Astrocyte (in vitro differentiated cells and primary cell): ENCODE results near the gene HEATR3.

Experiments
- EZH2 ChIP-seq: IDR thresholded peaks from 2 replicates; pipeline ENCODE4 v1.6.1; 2012; ENCODE audit warnings: mild to moderate bottlenecking, low read length, inconsistent platforms; ENCODE audit not compliant: insufficient read depth
- TF ChIP-seq, protein P1 (sequence below): IDR thresholded peaks from 2 replicates; pipeline ENCODE4 v1.5.1; 2011; ENCODE audit warnings: low read depth, mild to moderate bottlenecking, inconsistent platforms, low read length, moderate library complexity; ENCODE audit not compliant: insufficient read depth

DNA sequence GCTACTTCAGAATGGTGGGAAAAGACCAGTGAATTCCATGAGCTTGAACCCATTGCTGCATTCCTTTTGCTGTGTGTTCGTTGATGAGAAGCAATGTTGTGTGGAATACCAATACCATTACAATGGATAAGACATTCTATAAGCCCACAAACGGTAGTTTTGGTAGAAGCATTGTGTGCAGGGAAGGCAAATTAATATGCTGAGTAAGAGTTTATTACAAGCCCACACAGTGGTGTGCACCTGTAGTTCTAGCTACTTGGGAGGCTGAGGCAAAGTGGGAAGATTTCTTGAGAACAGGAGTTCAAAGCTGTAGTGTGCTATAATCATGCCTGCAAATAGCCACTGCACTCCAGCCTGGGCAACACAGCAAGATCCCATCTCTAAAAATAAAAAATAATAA, 67.4 kb downstream of the HEATR3 start:
- TF ChIP-seq, protein P1, sequence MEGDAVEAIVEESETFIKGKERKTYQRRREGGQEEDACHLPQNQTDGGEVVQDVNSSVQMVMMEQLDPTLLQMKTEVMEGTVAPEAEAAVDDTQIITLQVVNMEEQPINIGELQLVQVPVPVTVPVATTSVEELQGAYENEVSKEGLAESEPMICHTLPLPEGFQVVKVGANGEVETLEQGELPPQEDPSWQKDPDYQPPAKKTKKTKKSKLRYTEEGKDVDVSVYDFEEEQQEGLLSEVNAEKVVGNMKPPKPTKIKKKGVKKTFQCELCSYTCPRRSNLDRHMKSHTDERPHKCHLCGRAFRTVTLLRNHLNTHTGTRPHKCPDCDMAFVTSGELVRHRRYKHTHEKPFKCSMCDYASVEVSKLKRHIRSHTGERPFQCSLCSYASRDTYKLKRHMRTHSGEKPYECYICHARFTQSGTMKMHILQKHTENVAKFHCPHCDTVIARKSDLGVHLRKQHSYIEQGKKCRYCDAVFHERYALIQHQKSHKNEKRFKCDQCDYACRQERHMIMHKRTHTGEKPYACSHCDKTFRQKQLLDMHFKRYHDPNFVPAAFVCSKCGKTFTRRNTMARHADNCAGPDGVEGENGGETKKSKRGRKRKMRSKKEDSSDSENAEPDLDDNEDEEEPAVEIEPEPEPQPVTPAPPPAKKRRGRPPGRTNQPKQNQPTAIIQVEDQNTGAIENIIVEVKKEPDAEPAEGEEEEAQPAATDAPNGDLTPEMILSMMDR = no peak
- no peak for TF ChIP-seq EZH2
